Measurements from ENCODE around the gene ZNF613.
A peak's percentile ranks its signal among the peaks of the same experiment; 100 is the strongest.

Gene ZNF613

DNA sequence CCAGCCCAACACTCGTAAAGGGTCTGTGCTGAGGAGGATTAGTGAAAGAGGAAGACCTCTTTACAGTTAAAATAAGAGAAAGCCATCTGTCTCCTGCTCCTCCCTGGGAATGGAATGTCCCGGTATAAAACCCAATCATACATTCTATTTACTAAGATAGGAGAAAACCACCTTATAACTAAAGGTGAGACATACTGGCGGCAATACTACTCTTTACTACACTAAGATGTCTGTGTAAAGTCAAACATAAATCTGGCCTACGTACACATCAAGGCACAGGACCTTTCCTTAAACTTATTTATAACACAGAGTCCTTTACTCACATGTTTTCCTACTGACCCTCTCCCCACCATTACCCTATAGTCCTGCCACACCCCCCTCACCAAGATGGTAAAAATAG is 56.1 kb downstream of the ZNF613 start:
- DNase-seq = no peak
- no peak for TF ChIP-seq CTCF (IDR thresholded peaks at IDR 0.05)
- Mint-ChIP-seq H3K9me3 (peaks cover 95% of the 10 kb centered on the region), H3K27ac (no peak overlapping the region), H3K4me3 (no peak overlapping the region), H3K4me1 (peaks cover 10% of the 10 kb centered on the region), H3K36me3 (ENCODE audit: low read depth) (peaks cover 86% of the 10 kb centered on the region), H3K27me3 (ENCODE audit: low read depth, poor library complexity) (peaks cover 3% of the 10 kb centered on the region)

GRCh38 chr19:51986309-51987291 is 59.3 kb downstream of the ZNF613 start, which contains the start of gene ZNF350:
TSS of gene ZNF350 (minus strand) at chr19:51986840. CDS start at chr19:51974360, 12,480 bp downstream.
- Mint-ChIP-seq H3K27me3 (ENCODE audit: low read depth, poor library complexity) (peaks cover 3% of the 10 kb centered on the region), H3K36me3 (ENCODE audit: low read depth) (peaks cover 78% of the 10 kb centered on the region), H3K4me3 (peak within 1 kb of the TSS; percentile 96), H3K27ac (peak within 1 kb of the TSS; percentile 94), H3K9me3 (peaks cover 94% of the 10 kb centered on the region), H3K4me1 (peaks cover 10% of the 10 kb centered on the region)
- DNase-seq = peak; percentile 72
- TF ChIP-seq CTCF (IDR thresholded peaks at IDR 0.05) = no peak

GRCh38 chr19:51993422-51993821 is 66.2 kb downstream of the ZNF613 start:
- no peak for DNase-seq
- H3K27ac Mint-ChIP-seq = no peak overlapping the region
- no peak for TF ChIP-seq CTCF (IDR thresholded peaks at IDR 0.05)
- H3K4me3 Mint-ChIP-seq = no peak overlapping the region
- no peaks in the 10 kb centered on the region for H3K4me1 Mint-ChIP-seq
- no peaks in the 10 kb centered on the region for H3K27me3 Mint-ChIP-seq (ENCODE audit: low read depth, poor library complexity)
- peaks cover 93% of the 10 kb centered on the region for H3K36me3 Mint-ChIP-seq (ENCODE audit: low read depth)
- H3K9me3 Mint-ChIP-seq = peaks cover 99% of the 10 kb centered on the region

DNA sequence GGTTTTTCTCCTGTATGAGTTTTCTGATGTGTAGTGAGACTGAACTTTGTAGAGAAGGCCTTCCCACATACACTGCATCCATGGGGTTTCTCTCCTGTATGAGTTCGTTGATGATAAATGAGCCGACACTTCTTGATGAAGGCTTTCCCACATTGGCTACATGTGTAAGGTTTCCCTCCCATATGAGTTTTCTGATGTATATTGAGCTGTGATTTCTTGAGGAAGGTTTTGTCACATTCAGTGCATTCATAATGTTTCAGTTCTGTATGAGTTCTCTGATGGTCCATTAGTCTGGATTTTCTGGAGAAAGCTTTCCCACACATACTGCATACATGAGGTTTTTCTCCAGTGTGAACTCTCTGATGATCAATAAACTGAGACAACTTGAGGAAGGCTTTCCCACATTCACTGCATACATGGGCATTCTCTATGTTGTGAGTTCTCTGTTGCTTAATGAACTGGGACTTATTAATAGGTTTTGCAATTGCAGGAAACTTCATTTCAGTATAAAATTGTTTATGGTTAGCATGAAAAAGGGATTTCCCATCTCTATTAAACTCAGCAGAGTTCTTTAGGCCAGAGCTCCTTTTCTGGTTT is 66.9 kb downstream of the ZNF613 start:
- TF ChIP-seq CTCF (IDR thresholded peaks at IDR 0.05) = no peak
- DNase-seq = no peak
- no peak overlapping the region for H3K27ac Mint-ChIP-seq
- H3K4me1 Mint-ChIP-seq = no peaks in the 10 kb centered on the region
- peaks cover 93% of the 10 kb centered on the region for H3K36me3 Mint-ChIP-seq (ENCODE audit: low read depth)
- no peak overlapping the region for H3K4me3 Mint-ChIP-seq
- H3K9me3 Mint-ChIP-seq = peaks cover 99% of the 10 kb centered on the region
- H3K27me3 Mint-ChIP-seq (ENCODE audit: low read depth, poor library complexity) = no peaks in the 10 kb centered on the region
